Measurements from ENCODE around the gene STK32B. TPM values are rescaled to one million over a fixed set of nuclear protein-coding genes. Genes with fewer than 3 reads are reported as not detected.

Gene STK32B
- total and polyA plus RNA-seq, 2 of the 8 experiments (the other 6 are each of a cell fraction or from before 2014, with no cell fraction given): 2.3 to 2.5 TPM

DNA sequence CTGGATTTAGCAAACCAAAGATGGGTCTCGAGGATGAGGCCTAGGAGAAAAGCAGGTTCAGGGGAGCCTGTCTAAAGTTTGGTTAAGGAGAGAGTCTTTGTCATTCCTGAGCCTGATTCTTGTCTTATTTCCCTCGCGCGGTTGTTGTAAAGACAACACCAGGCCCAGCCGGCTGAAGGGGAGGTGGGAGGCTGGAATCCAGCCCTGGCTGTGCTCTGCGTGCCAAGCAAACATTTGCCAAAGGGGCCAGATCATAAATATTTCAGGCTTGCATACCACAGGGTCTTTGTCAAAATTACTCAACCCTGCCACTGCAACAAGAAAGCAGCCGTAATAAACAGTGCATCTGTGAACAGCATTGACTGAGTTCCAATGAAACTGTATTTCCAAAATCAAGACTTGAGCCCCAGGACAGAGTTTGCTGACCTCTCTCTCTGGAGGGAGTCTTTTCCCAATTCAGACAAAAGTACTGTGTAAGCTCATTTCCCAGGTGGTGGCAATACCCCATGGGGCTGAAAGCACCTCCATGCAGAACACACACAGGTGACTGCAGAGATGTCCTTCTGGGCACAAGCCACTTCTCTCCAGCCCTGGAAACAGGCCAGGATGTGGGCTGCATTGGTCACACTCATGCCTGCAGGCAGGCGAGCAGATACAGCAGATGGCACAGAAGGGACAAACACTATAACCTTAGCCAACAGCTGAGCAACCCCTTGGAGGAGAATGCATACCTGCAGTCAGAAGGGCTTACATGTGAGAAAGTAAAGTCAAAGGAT is 320.3 kb downstream of the STK32B start (continued):
- TF ChIP-seq SUZ12 (IDR thresholded peaks at IDR 0.05; ENCODE audit: low read length): no peak
- TF ChIP-seq SIX5 (IDR thresholded peaks at IDR 0.05; ENCODE audit: low read depth, low read length): no peak
- TF ChIP-seq RFX5 (IDR thresholded peaks at IDR 0.05; ENCODE audit: borderline replicate concordance, low read depth, low read length): no peak
- TF ChIP-seq CTBP2 (IDR thresholded peaks at IDR 0.05; ENCODE audit: borderline replicate concordance, insufficient read depth, insufficient read length, low read length): no peak
- TF ChIP-seq JUND (IDR thresholded peaks at IDR 0.05; ENCODE audit: low read length): no peak
- no peak for TF ChIP-seq SRF (IDR thresholded peaks at IDR 0.05; ENCODE audit: low read depth, low read length)

All from H1 (cell line).